Measurements from ENCODE around the gene TMEM37.

- TF ChIP-seq, protein P1, sequence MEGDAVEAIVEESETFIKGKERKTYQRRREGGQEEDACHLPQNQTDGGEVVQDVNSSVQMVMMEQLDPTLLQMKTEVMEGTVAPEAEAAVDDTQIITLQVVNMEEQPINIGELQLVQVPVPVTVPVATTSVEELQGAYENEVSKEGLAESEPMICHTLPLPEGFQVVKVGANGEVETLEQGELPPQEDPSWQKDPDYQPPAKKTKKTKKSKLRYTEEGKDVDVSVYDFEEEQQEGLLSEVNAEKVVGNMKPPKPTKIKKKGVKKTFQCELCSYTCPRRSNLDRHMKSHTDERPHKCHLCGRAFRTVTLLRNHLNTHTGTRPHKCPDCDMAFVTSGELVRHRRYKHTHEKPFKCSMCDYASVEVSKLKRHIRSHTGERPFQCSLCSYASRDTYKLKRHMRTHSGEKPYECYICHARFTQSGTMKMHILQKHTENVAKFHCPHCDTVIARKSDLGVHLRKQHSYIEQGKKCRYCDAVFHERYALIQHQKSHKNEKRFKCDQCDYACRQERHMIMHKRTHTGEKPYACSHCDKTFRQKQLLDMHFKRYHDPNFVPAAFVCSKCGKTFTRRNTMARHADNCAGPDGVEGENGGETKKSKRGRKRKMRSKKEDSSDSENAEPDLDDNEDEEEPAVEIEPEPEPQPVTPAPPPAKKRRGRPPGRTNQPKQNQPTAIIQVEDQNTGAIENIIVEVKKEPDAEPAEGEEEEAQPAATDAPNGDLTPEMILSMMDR (conservative IDR thresholded peaks at IDR 0.05; ENCODE audit: low read depth, low read length), result no peak
- no peak for TF ChIP-seq EZH2 (IDR thresholded peaks at IDR 0.05; ENCODE audit: borderline replicate concordance, low read depth, low read length, poor library complexity, severe bottlenecking)
These were observed 28.4 kb downstream of the TMEM37 start for GRCh38 chr2:119460076-119460475.
